Body of pancreas (tissue), 4 donors: ENCODE results near the gene ROBO1.

ENCODE experiments used
- POLR2A ChIP-seq, 3 donors: fragments of 450-650 bp; IDR thresholded peaks; one replicate each; pipeline ENCODE4 v1.6.1; 2016; ENCODE audit warnings: antibody characterized with exemption in 3 of 3, mild to moderate bottlenecking in 2 of 3
- TF ChIP-seq, protein P1 (sequence below), 7 experiments: fragments of 450-650 bp in 4 of 7; fragments of 200-600 bp in 3 of 7; sonication (generic) in 3 of 7; IDR thresholded peaks; one replicate each; pipeline ENCODE4 v1.5.1; 2016 to 2019; ENCODE audit warnings: antibody characterized with exemption in 7 of 7

DNA sequence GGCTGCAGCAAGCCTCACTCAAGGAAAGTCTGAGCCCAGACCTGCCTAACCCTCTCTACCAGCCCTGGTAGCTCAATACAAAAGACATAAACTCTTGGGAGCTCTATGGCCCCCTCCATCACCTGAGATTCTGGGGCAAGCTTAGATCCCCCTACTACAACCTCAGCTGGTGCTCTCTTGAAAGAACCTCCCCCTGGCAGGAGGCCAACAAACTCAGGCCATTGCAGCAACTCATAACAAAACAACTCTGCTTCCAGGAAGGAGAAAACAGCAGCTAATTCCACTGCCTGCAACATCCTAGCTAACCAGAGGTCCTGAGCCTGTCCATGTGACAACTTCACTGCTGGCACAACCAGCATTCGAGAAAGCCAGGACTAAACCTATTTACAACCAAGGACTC is 169.2 kb downstream of the ROBO1 start:
- TF ChIP-seq, protein P1, sequence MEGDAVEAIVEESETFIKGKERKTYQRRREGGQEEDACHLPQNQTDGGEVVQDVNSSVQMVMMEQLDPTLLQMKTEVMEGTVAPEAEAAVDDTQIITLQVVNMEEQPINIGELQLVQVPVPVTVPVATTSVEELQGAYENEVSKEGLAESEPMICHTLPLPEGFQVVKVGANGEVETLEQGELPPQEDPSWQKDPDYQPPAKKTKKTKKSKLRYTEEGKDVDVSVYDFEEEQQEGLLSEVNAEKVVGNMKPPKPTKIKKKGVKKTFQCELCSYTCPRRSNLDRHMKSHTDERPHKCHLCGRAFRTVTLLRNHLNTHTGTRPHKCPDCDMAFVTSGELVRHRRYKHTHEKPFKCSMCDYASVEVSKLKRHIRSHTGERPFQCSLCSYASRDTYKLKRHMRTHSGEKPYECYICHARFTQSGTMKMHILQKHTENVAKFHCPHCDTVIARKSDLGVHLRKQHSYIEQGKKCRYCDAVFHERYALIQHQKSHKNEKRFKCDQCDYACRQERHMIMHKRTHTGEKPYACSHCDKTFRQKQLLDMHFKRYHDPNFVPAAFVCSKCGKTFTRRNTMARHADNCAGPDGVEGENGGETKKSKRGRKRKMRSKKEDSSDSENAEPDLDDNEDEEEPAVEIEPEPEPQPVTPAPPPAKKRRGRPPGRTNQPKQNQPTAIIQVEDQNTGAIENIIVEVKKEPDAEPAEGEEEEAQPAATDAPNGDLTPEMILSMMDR (IDR thresholded peaks at IDR 0.05): no peak
- TF ChIP-seq POLR2A (IDR thresholded peaks at IDR 0.05): no peak
